Mesenchymal stem cell (in vitro differentiated cells and primary cell): ENCODE results near the gene NSMCE3.

Experiments
- DNase-seq: peaks from one replicate; pipeline ENCODE4 v3.0.0-alpha.2; 2013
- H2AFZ ChIP-seq: one replicate; pipeline ENCODE4 v1.6.1; 2013; ENCODE audit warnings: low read depth, mild to moderate bottlenecking, control low read depth, inconsistent platforms, low read length, moderate library complexity
- H2AK5ac ChIP-seq: 2 replicates; pipeline ENCODE4 v1.6.1; 2013; ENCODE audit warnings: low read length, moderate library complexity, mild to moderate bottlenecking, inconsistent platforms; ENCODE audit not compliant: severe bottlenecking
- H2BK120ac ChIP-seq: one replicate; pipeline ENCODE4 v1.6.1; 2013; ENCODE audit warnings: low read depth, mild to moderate bottlenecking, inconsistent platforms, low read length, moderate library complexity
- H2BK12ac ChIP-seq, 2 experiments: one replicate each; pipeline ENCODE4 v1.6.1; 2013; ENCODE audit warnings: inconsistent platforms in 2 of 2, low read length in 2 of 2, mild to moderate bottlenecking in 2 of 2, moderate library complexity in 2 of 2, control low read depth in 1 of 2
- H2BK15ac ChIP-seq: one replicate; pipeline ENCODE4 v1.6.1; 2013; ENCODE audit warnings: mild to moderate bottlenecking, low read depth, inconsistent platforms; ENCODE audit not compliant: poor library complexity, severe bottlenecking
- H2BK5ac ChIP-seq: 2 replicates; pipeline ENCODE4 v1.6.1; 2013; ENCODE audit warnings: low read depth, mild to moderate bottlenecking, low read length, control low read depth, inconsistent platforms; ENCODE audit not compliant: poor library complexity, severe bottlenecking
- H3K14ac ChIP-seq, 2 experiments: one replicate each; pipeline ENCODE4 v1.6.1; 2013; ENCODE audit warnings: inconsistent platforms in 2 of 2, low read length in 2 of 2, control low read depth in 1 of 2, mild to moderate bottlenecking in 1 of 2, moderate library complexity in 1 of 2
- H3K18ac ChIP-seq, 2 experiments: one replicate each; pipeline ENCODE4 v1.6.1; 2013; ENCODE audit warnings: inconsistent platforms in 2 of 2, low read length in 2 of 2, control low read depth in 1 of 2, low read depth in 1 of 2, mild to moderate bottlenecking in 1 of 2
- H3K23ac ChIP-seq, 2 experiments: one replicate each; pipeline ENCODE4 v1.6.1; 2013; ENCODE audit warnings: inconsistent platforms in 2 of 2, low read length in 2 of 2, mild to moderate bottlenecking in 2 of 2, moderate library complexity in 2 of 2, control low read depth in 1 of 2
- H3K27ac ChIP-seq: 2 replicates; pipeline ENCODE4 v1.5.1; 2013; ENCODE audit warnings: mild to moderate bottlenecking, moderate library complexity, low read length, control low read depth, inconsistent platforms; ENCODE audit not compliant: poor library complexity, severe bottlenecking
- H3K27me3 ChIP-seq, 2 experiments: 2 replicates each; pipeline versions ENCODE4 v1.6.1 to v1.7.0; 2013; ENCODE audit warnings: low read length in 2 of 2, mild to moderate bottlenecking in 2 of 2, moderate library complexity in 2 of 2, control low read depth in 1 of 2, inconsistent platforms in 1 of 2; ENCODE audit not compliant: control insufficient read depth in 1 of 2, insufficient read depth in 1 of 2
- H3K36me3 ChIP-seq, 2 experiments: 2 replicates each; pipeline versions ENCODE4 v1.6.1 to v1.7.0; 2013; ENCODE audit warnings: low read length in 2 of 2, control low read depth in 1 of 2, inconsistent platforms in 1 of 2, low read depth in 1 of 2, mild to moderate bottlenecking in 1 of 2; ENCODE audit not compliant: insufficient read depth in 2 of 2, control insufficient read depth in 1 of 2
- H3K4ac ChIP-seq, 2 experiments: one replicate each; pipeline ENCODE4 v1.6.1; 2013; ENCODE audit warnings: inconsistent platforms in 2 of 2, low read length in 2 of 2, mild to moderate bottlenecking in 2 of 2, moderate library complexity in 2 of 2, control low read depth in 1 of 2, low read depth in 1 of 2
- H3K4me1 ChIP-seq: 2 replicates; pipeline ENCODE4 v1.6.1; 2013; ENCODE audit warnings: low read depth, low read length, control low read depth; ENCODE audit not compliant: control insufficient read depth, insufficient read depth
- H3K4me2 ChIP-seq: 2 replicates; pipeline ENCODE4 v1.6.1; 2013; ENCODE audit warnings: low read length, mild to moderate bottlenecking, inconsistent platforms; ENCODE audit not compliant: poor library complexity, severe bottlenecking
- H3K4me3 ChIP-seq, 2 experiments: 2 replicates each; pipeline versions ENCODE4 v1.5.1 to v1.7.0; 2013; ENCODE audit warnings: low read length in 2 of 2, mild to moderate bottlenecking in 2 of 2, control low read depth in 1 of 2, low read depth in 1 of 2; ENCODE audit not compliant: insufficient read depth in 1 of 2
- H3K79me1 ChIP-seq: replicated peaks from 2 replicates; pipeline ENCODE4 v1.6.1; 2013; ENCODE audit warnings: mild to moderate bottlenecking, control low read depth, low read length, inconsistent platforms; ENCODE audit not compliant: poor library complexity, severe bottlenecking
- H3K9ac ChIP-seq: 2 replicates; pipeline ENCODE4 v1.7.0; 2013; ENCODE audit warnings: mild to moderate bottlenecking, low read length, moderate library complexity
- H3K9me3 ChIP-seq: 2 replicates; pipeline ENCODE4 v1.7.0; 2013; ENCODE audit warnings: mild to moderate bottlenecking, low read length; ENCODE audit not compliant: control insufficient read depth
- H4K8ac ChIP-seq: one replicate; pipeline ENCODE4 v1.6.1; 2013; ENCODE audit warnings: inconsistent platforms, mild to moderate bottlenecking, low read length, moderate library complexity
- H4K91ac ChIP-seq: one replicate; pipeline ENCODE4 v1.6.1; 2013; ENCODE audit warnings: mild to moderate bottlenecking, low read length, inconsistent platforms
- WGBS: methylation state at CpG from one replicate; pipeline ENCODE4 v1.1.7; 2013; ENCODE audit warnings: mixed read lengths; 5-methylcytosine and 5-hydroxymethylcytosine counted together

NSMCE3 gene

GRCh38 chr15:29309139-29309538 lies 39.5 kb upstream of the NSMCE3 start:
- H3K4me1 ChIP-seq, result peaks cover 2% of the 10 kb centered on the region
- H4K8ac ChIP-seq, result no peak overlapping the region
- H4K91ac ChIP-seq, result no peak overlapping the region
- no peak for DNase-seq
- no peak overlapping the region for H3K27ac ChIP-seq
- no peak overlapping the region for H2AK5ac ChIP-seq
- peaks cover 0 to 6% of the 10 kb centered on the region in 2 experiments for H3K27me3 ChIP-seq
- no peaks in the 10 kb centered on the region for H3K79me1 ChIP-seq
- no peak overlapping the region for H3K23ac ChIP-seq
- no peak overlapping the region for H3K9ac ChIP-seq
- H2BK15ac ChIP-seq, result no peak overlapping the region
- no peak overlapping the region for H3K4me2 ChIP-seq
- H2AFZ ChIP-seq, result no peak overlapping the region
- no peak overlapping the region for H3K18ac ChIP-seq
- H2BK5ac ChIP-seq, result no peak overlapping the region
- no peaks in the 10 kb centered on the region for H3K36me3 ChIP-seq
- no peak overlapping the region for H3K14ac ChIP-seq
- no peak overlapping the region for H2BK120ac ChIP-seq
- whole genome bisulfite sequencing, result 92% methylated on average over 5 of the region's 5 CpGs
- no peak overlapping the region for H3K4ac ChIP-seq
- H3K9me3 ChIP-seq, result no peaks in the 10 kb centered on the region
- no peak overlapping the region for H3K4me3 ChIP-seq
- H2BK12ac ChIP-seq, result no peak overlapping the region

- Histone ChIP-seq H3K4me1 (peaks cover 2% of the 10 kb centered on the region), H3K23ac (no peak overlapping the region), H3K9ac (no peak overlapping the region), H2BK120ac (no peak overlapping the region), H2BK5ac (no peak overlapping the region), H2AFZ (no peak overlapping the region), H3K18ac (no peak overlapping the region), H3K9me3 (no peaks in the 10 kb centered on the region), H3K4ac (no peak overlapping the region), H3K14ac (no peak overlapping the region), H4K91ac (no peak overlapping the region), H3K27ac (no peak overlapping the region), H3K36me3 (no peaks in the 10 kb centered on the region), H3K27me3 (peaks cover 0 to 6% of the 10 kb centered on the region in 2 experiments), H3K4me3 (peak overlapping the region in 1 of 2 experiments; percentile 8), H3K4me2 (no peak overlapping the region), H4K8ac (no peak overlapping the region), H2BK12ac (no peak overlapping the region), H2AK5ac (no peak overlapping the region), H2BK15ac (no peak overlapping the region), H3K79me1 (no peaks in the 10 kb centered on the region)
- 52% methylated on average over 4 of the region's 7 CpGs for WGBS
- no peak for DNase-seq
These were observed 38.7 kb upstream of the NSMCE3 start for GRCh38 chr15:29308299-29308698.

GRCh38 chr15:29305556-29305955 lies 35.9 kb upstream of the NSMCE3 start:
- Histone ChIP-seq H3K18ac (no peak overlapping the region), H2BK15ac (no peak overlapping the region), H2BK5ac (no peak overlapping the region), H3K23ac (no peak overlapping the region), H2BK12ac (no peak overlapping the region), H3K27ac (no peak overlapping the region), H3K36me3 (no peaks in the 10 kb centered on the region), H3K79me1 (no peaks in the 10 kb centered on the region), H4K8ac (no peak overlapping the region), H3K4me3 (no peak overlapping the region), H3K4me1 (no peaks in the 10 kb centered on the region), H3K27me3 (peaks cover 0 to 6% of the 10 kb centered on the region in 2 experiments), H4K91ac (no peak overlapping the region), H3K4ac (no peak overlapping the region), H3K4me2 (no peak overlapping the region), H2AK5ac (no peak overlapping the region), H2AFZ (no peak overlapping the region), H3K14ac (no peak overlapping the region), H2BK120ac (no peak overlapping the region), H3K9ac (no peak overlapping the region), H3K9me3 (no peaks in the 10 kb centered on the region)
- 51% methylated on average over 3 of the region's 3 CpGs for WGBS
- DNase-seq, result no peak

- no peak for DNase-seq
- Histone ChIP-seq H3K36me3 (no peaks in the 10 kb centered on the region), H3K79me1 (no peaks in the 10 kb centered on the region), H3K23ac (no peak overlapping the region), H3K18ac (no peak overlapping the region), H2AFZ (no peak overlapping the region), H4K91ac (no peak overlapping the region), H3K9ac (no peak overlapping the region), H3K4me2 (no peak overlapping the region), H2BK12ac (no peak overlapping the region), H4K8ac (no peak overlapping the region), H3K4ac (no peak overlapping the region), H2BK5ac (no peak overlapping the region), H3K14ac (no peak overlapping the region), H3K27me3 (peaks cover 0 to 6% of the 10 kb centered on the region in 2 experiments), H2BK120ac (no peak overlapping the region), H2AK5ac (no peak overlapping the region), H3K4me1 (no peaks in the 10 kb centered on the region), H3K27ac (no peak overlapping the region), H2BK15ac (no peak overlapping the region), H3K9me3 (no peaks in the 10 kb centered on the region), H3K4me3 (no peak overlapping the region)
- 78% methylated on average over 7 of the region's 7 CpGs for WGBS
These were observed 33.2 kb upstream of the NSMCE3 start for GRCh38 chr15:29302871-29303270.
